ENCODE results near the gene TIMP4. TPM values are rescaled to one million over a fixed set of nuclear protein-coding genes. Genes with fewer than 3 reads are reported as not detected.

Gene TIMP4
- total RNA-seq, 1 donor from 2014 or later: 78.9 TPM

DNA sequence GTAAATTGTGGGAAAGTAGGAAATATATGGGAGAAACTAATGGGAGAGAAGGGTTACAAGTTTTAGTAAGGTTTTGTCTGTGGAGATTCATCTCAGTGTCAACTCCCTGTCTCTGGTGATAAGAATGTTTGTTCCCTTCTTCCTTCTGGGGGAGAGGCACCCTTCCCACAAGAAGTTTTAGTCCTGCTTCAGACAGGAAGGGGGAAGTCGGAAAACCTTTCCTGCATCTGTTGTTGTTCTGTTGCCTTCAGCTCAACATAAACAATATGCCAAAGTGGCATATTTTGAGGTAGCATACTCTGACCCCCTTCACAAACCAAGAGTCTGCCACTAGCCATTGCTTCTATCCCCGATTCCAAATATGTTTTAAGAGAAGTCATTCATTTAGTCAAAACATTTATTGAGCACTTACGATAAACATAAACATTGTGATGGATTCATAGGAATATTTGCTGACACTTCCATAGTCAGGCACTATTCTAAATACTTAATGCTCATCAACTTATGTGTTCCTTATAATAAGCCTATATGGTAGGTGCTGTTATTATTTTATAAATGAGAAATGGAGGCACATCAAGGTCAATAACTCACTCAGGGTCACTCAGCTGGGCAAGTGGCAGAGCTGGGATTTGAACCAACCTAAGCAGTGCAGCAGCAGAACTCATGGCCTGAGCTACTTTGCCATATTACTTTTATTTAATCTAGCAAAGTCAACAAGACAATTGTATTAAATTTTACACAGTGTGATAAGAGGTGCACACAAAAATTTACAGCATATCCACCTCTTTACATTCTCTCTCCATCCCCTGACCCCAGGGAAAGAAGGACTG is 34.2 kb upstream of the TIMP4 start:
- peak overlapping the region; percentile 72 to 88 for H3K27ac ChIP-seq
- no peaks in the 10 kb centered on the region for H3K36me3 ChIP-seq
- TF ChIP-seq, protein P1, sequence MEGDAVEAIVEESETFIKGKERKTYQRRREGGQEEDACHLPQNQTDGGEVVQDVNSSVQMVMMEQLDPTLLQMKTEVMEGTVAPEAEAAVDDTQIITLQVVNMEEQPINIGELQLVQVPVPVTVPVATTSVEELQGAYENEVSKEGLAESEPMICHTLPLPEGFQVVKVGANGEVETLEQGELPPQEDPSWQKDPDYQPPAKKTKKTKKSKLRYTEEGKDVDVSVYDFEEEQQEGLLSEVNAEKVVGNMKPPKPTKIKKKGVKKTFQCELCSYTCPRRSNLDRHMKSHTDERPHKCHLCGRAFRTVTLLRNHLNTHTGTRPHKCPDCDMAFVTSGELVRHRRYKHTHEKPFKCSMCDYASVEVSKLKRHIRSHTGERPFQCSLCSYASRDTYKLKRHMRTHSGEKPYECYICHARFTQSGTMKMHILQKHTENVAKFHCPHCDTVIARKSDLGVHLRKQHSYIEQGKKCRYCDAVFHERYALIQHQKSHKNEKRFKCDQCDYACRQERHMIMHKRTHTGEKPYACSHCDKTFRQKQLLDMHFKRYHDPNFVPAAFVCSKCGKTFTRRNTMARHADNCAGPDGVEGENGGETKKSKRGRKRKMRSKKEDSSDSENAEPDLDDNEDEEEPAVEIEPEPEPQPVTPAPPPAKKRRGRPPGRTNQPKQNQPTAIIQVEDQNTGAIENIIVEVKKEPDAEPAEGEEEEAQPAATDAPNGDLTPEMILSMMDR (IDR thresholded peaks at IDR 0.05): no peak
- no peaks in the 10 kb centered on the region for H3K9me3 ChIP-seq
- no peak for DNase-seq (ENCODE audit: low spot score in 2 of 2)
- H3K4me3 ChIP-seq: no peak overlapping the region
- H3K4me1 ChIP-seq: peaks cover 13 to 36% of the 10 kb centered on the region in 2 donors
- intact Hi-C loops (cut with DNase I): no loop called here
- no peaks in the 10 kb centered on the region for H3K27me3 ChIP-seq

DNA sequence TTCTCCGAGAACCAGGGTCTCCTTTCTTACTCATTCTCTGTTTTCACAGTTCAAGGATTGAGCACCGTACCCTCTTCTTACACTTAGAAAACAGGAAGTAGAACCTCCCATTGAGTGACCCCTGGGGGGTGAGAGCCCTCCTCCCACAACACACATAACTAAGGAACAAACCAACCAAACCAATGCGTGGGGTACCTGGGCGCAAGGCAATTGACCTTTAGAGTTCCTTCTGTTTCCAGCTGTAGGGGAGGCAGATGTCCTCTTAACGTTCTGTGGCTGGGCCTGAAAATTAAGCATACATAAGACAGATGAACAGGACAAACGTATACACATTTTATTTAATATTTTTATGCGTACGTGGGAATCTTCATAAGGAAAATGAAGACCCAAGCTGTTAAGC is 33.5 kb upstream of the TIMP4 start:
- Histone ChIP-seq H3K36me3 (no peaks in the 10 kb centered on the region), H3K4me1 (peaks cover 16 to 42% of the 10 kb centered on the region in 2 donors), H3K9me3 (no peaks in the 10 kb centered on the region), H3K27me3 (no peaks in the 10 kb centered on the region), H3K4me3 (no peak overlapping the region), H3K27ac (peak overlapping the region; percentile 72 to 88)
- no peak for DNase-seq (ENCODE audit: low spot score in 2 of 2)
- TF ChIP-seq, protein P1 (IDR thresholded peaks at IDR 0.05): no peak
- intact Hi-C loops (cut with DNase I): no loop called here

DNA sequence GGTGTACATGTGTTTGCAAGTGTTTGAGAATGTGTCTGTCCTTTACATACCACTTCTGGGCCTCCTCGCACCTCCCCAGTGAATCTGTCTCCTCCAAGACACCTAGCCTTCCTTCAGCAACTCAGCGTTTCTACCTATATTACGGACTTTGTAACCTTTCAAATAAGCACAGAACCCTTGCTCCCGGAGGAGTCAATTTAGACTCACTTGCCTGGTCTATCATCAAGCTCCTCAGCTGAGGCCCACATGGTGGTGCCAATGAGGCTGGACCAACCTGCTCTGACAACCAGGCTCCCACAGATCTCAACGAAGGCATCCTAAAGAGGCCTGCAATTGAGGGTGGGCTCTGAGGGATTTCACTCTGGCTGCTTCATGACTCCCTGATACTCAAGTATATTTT is 32.8 kb upstream of the TIMP4 start:
- Histone ChIP-seq H3K4me3 (no peak overlapping the region), H3K36me3 (no peaks in the 10 kb centered on the region), H3K27me3 (no peaks in the 10 kb centered on the region), H3K9me3 (no peaks in the 10 kb centered on the region), H3K27ac (no peak overlapping the region), H3K4me1 (peaks cover 16 to 44% of the 10 kb centered on the region in 2 donors)
- no peak for DNase-seq (ENCODE audit: low spot score in 2 of 2)
- intact Hi-C loops (cut with DNase I): no loop called here
- TF ChIP-seq, protein P1 (IDR thresholded peaks at IDR 0.05): no peak

GRCh38 chr3:12190832-12191231 is 32.1 kb upstream of the TIMP4 start:
- DNase-seq (ENCODE audit: low spot score in 2 of 2): no peak
- TF ChIP-seq, protein P1 (IDR thresholded peaks at IDR 0.05): no peak
- intact Hi-C loops (cut with DNase I): no loop called here

GRCh38 chr3:12190221-12190807 is 31.6 kb upstream of the TIMP4 start:
- intact Hi-C loops (cut with DNase I): no loop called here
- no peaks in the 10 kb centered on the region for H3K27me3 ChIP-seq
- H3K27ac ChIP-seq: no peak overlapping the region
- no peaks in the 10 kb centered on the region for H3K36me3 ChIP-seq
- no peaks in the 10 kb centered on the region for H3K9me3 ChIP-seq
- TF ChIP-seq, protein P1 (IDR thresholded peaks at IDR 0.05): no peak
- no peak overlapping the region for H3K4me3 ChIP-seq
- no peak for DNase-seq (ENCODE audit: low spot score in 2 of 2)
- H3K4me1 ChIP-seq: peaks cover 16 to 44% of the 10 kb centered on the region in 2 donors

More at GRCh38 chr3:12190832-12191231, 32.1 kb upstream of the TIMP4 start:
- Histone ChIP-seq H3K27me3 (no peaks in the 10 kb centered on the region), H3K27ac (no peak overlapping the region), H3K4me3 (no peak overlapping the region), H3K36me3 (no peaks in the 10 kb centered on the region), H3K9me3 (no peaks in the 10 kb centered on the region), H3K4me1 (peaks cover 16 to 44% of the 10 kb centered on the region in 2 donors)
